GM23338 (cell line): ENCODE data around the gene PCF11.

Experiments used
- CREB1 ChIP-seq: fragments of 250-450 bp; sonication (Bioruptor Pico); IDR thresholded peaks from 2 replicates; pipeline ENCODE4 v1.5.0; 2020; ENCODE audit warnings: low read depth, mild to moderate bottlenecking, moderate library complexity
- CTCF ChIP-seq, 2 experiments: fragments of 200-600 bp in 1 of 2; sonication (generic) in 1 of 2; conservative IDR thresholded peaks; 2 replicates each; pipeline versions ENCODE4 v1.5.1 to v1.6.1; 2016 to 2017; ENCODE audit warnings: antibody characterized with exemption in 2 of 2, low read depth in 2 of 2, mild to moderate bottlenecking in 2 of 2, moderate library complexity in 1 of 2
- ETS1 ChIP-seq: IDR thresholded peaks from 2 replicates; pipeline ENCODE4 v1.6.1; 2016; ENCODE audit warnings: antibody characterized with exemption
- EZH2 ChIP-seq: fragments of 200-600 bp; sonication (generic); IDR thresholded peaks from one replicate; pipeline ENCODE4 v1.8.0; 2017; ENCODE audit warnings: antibody characterized with exemption, mild to moderate bottlenecking, low read depth; ENCODE audit not compliant: unreplicated experiment
- EZH2phosphoT487 ChIP-seq: fragments of 200-600 bp; sonication (generic); IDR thresholded peaks from one replicate; pipeline ENCODE4 v1.8.1; 2018; ENCODE audit warnings: antibody characterized with exemption; ENCODE audit not compliant: unreplicated experiment
- JUNB ChIP-seq: IDR thresholded peaks from one replicate; pipeline ENCODE4 v1.6.1; 2016; ENCODE audit warnings: antibody characterized with exemption; ENCODE audit not compliant: unreplicated experiment
- NANOG ChIP-seq: IDR thresholded peaks from 2 replicates; pipeline ENCODE4 v1.6.1; 2016; ENCODE audit warnings: antibody characterized with exemption, borderline replicate concordance
- POLR2AphosphoS5 ChIP-seq: IDR thresholded peaks from 2 replicates; pipeline ENCODE4 v1.6.1; 2016; ENCODE audit warnings: antibody characterized with exemption, low read depth
- REST ChIP-seq: IDR thresholded peaks from one replicate; pipeline ENCODE4 v1.6.1; 2018; ENCODE audit warnings: antibody characterized with exemption; ENCODE audit not compliant: unreplicated experiment
- STAT1 ChIP-seq: IDR thresholded peaks from one replicate; pipeline ENCODE4 v1.6.1; 2016; ENCODE audit warnings: antibody characterized with exemption; ENCODE audit not compliant: unreplicated experiment
- ZNF114 ChIP-seq: fragments of 250-450 bp; sonication (Bioruptor Pico); IDR thresholded peaks from 2 replicates; pipeline ENCODE4 v1.5.0; 2020; ENCODE audit warnings: mild to moderate bottlenecking, moderate library complexity
- ZNF331 ChIP-seq: fragments of 250-450 bp; sonication (Bioruptor Pico); IDR thresholded peaks from 2 replicates; pipeline ENCODE4 v1.5.0; 2020; ENCODE audit warnings: low read depth, mild to moderate bottlenecking, moderate library complexity

- TF ChIP-seq EZH2 (no peak), REST (no peak), CTCF (conservative IDR thresholded peaks at IDR 0.05; ENCODE audit: low read depth in 2 of 2) (no peak), POLR2AphosphoS5 (no peak), JUNB (no peak), ZNF114 (CRISPR knock-in tag) (no peak), STAT1 (no peak), NANOG (no peak), EZH2phosphoT487 (no peak), ZNF331 (CRISPR knock-in tag) (no peak), CREB1 (CRISPR knock-in tag) (no peak), ETS1 (no peak)
These were observed 38.7 kb downstream of the PCF11 start for GRCh38 chr11:83195649-83196048.
